Keratinocyte (primary cell): Measurements from ENCODE around the gene SH2D6. TPM values are rescaled to one million over a fixed set of nuclear protein-coding genes. Genes with fewer than 3 reads are reported as not detected.

Experiments used
- DNase-seq: peaks from one replicate; pipeline ENCODE4 v3.0.0-alpha.2; 2011; ENCODE audit warnings: low read depth, missing footprints, low spot score
- FAIRE-seq: peaks from 2 replicates; lab custom pipeline; 2011; peaks lifted over from hg19 to GRCh38; lab: Jason Lieb, UNC
- H2AFZ ChIP-seq: 2 replicates; pipeline ENCODE4 v1.6.0; 2012; ENCODE audit warnings: low read length, control low read depth, inconsistent platforms; ENCODE audit not compliant: control insufficient read depth
- H3K27ac ChIP-seq: 2 replicates; pipeline ENCODE4 v1.5.1; 2011; ENCODE audit warnings: low read length; ENCODE audit not compliant: control insufficient read depth, insufficient read depth
- H3K27me3 ChIP-seq: 3 replicates; pipeline ENCODE4 v1.6.0; 2011; ENCODE audit warnings: low read length; ENCODE audit not compliant: control insufficient read depth, insufficient read depth; ENCODE audit errors: extremely low read depth
- H3K36me3 ChIP-seq, 2 experiments: 2 replicates in 1 of 2; 3 replicates in 1 of 2; pipeline ENCODE4 v1.5.1; 2011; ENCODE audit warnings: low read length in 2 of 2, mild to moderate bottlenecking in 1 of 2; ENCODE audit not compliant: control insufficient read depth in 2 of 2, insufficient read depth in 2 of 2; ENCODE audit errors: extremely low read depth in 1 of 2
- H3K4me1 ChIP-seq: 3 replicates; pipeline ENCODE4 v1.5.1; 2011; ENCODE audit warnings: low read length; ENCODE audit not compliant: control insufficient read depth, insufficient read depth; ENCODE audit errors: extremely low read depth
- H3K4me2 ChIP-seq: 3 replicates; pipeline ENCODE4 v1.6.0; 2011; ENCODE audit warnings: low read depth, low read length; ENCODE audit not compliant: control insufficient read depth, insufficient read depth; ENCODE audit errors: extremely low read depth
- H3K4me3 ChIP-seq, 3 experiments: fragments of 200-600 bp in 1 of 3; sonication (generic) in 1 of 3; 2 replicates in 2 of 3; 3 replicates in 1 of 3; pipeline ENCODE4 v1.5.1; 2011 to 2016; ENCODE audit warnings: low read length in 3 of 3, mild to moderate bottlenecking in 3 of 3, control low read depth in 2 of 3, inconsistent platforms in 1 of 3, low read depth in 1 of 3, mixed read lengths in 1 of 3, mixed run types in 1 of 3, moderate library complexity in 1 of 3; ENCODE audit not compliant: control insufficient read depth in 2 of 3, insufficient read depth in 2 of 3; ENCODE audit errors: extremely low read depth in 1 of 3
- H3K79me2 ChIP-seq: 2 replicates; pipeline ENCODE4 v1.6.0; 2012; ENCODE audit warnings: low read length; ENCODE audit not compliant: control insufficient read depth, insufficient read depth
- H3K9ac ChIP-seq: 3 replicates; pipeline ENCODE4 v1.6.0; 2011; ENCODE audit warnings: low read length; ENCODE audit not compliant: control insufficient read depth, insufficient read depth; ENCODE audit errors: extremely low read depth
- H3K9me1 ChIP-seq: 3 replicates; pipeline ENCODE4 v1.6.0; 2011; ENCODE audit warnings: low read length; ENCODE audit not compliant: control insufficient read depth, insufficient read depth; ENCODE audit errors: extremely low read depth
- H3K9me3 ChIP-seq: 2 replicates; pipeline ENCODE4 v1.5.1; 2012; ENCODE audit warnings: low read depth, low read length; ENCODE audit not compliant: control insufficient read depth
- H4K20me1 ChIP-seq: 3 replicates; pipeline ENCODE4 v1.6.0; 2011; ENCODE audit warnings: low read length; ENCODE audit not compliant: control insufficient read depth, insufficient read depth; ENCODE audit errors: extremely low read depth
- CTCF ChIP-seq, 3 experiments: IDR thresholded peaks in 1 of 3; conservative IDR thresholded peaks in 1 of 3; optimal IDR thresholded peaks in 1 of 3; 2 replicates in 2 of 3; 3 replicates in 1 of 3; pipeline versions ENCODE3 to v1.5.1; 2011; ENCODE audit warnings: low read length in 3 of 3, mild to moderate bottlenecking in 3 of 3, moderate library complexity in 2 of 3, control low read depth in 1 of 3, inconsistent platforms in 1 of 3; ENCODE audit not compliant: insufficient read depth in 2 of 3; ENCODE audit errors: extremely low read depth in 1 of 3
- EZH2 ChIP-seq: IDR thresholded peaks from one replicate; pipeline ENCODE4 v1.6.1; 2012; ENCODE audit warnings: inconsistent platforms, mild to moderate bottlenecking, low read length, moderate library complexity
- dilution Hi-C: fragments of 300-500 bp; cut with MboI; formaldehyde crosslinking; loops from one replicate; pipeline ENCODE4 v1.7.0; 2020; ENCODE audit warnings: low sequenced_read_pairs; ENCODE audit not compliant: extremely low pct_ligation_motif_present
- polyA plus RNA-seq, 5 experiments: library from polyadenylated mRNA; depleted of rRNA in 3 of 5; stranded (reverse) in 3 of 5; stranded (forward) in 1 of 5; unstranded in 1 of 5; fragments of >200 nt; gene quantifications; 1 replicate in 1 of 5; 2 replicates in 3 of 5; 3 replicates in 1 of 5; pipeline versions ENCODE4 v1.2.1 to v1.2.3, GENCODE V29; 2011 to 2012; ENCODE audit warnings: missing spikeins in 2 of 5, low read depth in 1 of 5, low replicate concordance in 1 of 5

The SH2D6 gene
- polyA plus RNA-seq, 1 donor (not counting 4 experiments of a cell fraction or from before 2014, with no cell fraction given), result 0.10 TPM

DNA sequence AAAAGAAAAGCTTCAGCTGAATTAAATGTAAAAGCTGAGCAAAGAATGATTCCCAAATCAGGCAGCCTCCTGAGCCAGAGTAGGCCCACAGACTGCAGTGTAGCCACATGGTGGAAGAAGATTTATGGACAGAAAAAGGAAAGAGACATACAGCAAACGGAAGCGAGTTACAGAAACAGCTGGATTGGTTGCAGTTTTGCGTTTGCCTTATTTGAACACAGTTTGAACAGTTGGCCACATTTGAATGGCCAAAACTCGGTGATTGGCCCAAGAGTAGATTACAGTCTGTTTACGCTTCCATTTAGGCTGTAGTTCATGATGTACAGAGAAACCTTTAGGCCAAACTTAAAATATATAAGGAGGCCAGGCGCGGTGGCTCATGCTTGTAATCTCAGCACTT, 35.1 kb downstream of the SH2D6 start:
- DNase-seq (no peak), FAIRE-seq (no peak)

GRCh38 chr2:85455552-85456090, 37.1 kb downstream of the SH2D6 start:
- H3K27ac ChIP-seq, result no peak overlapping the region
- H4K20me1 ChIP-seq, result no peaks in the 10 kb centered on the region
- peaks cover 18% of the 10 kb centered on the region for H3K4me1 ChIP-seq
- TF ChIP-seq CTCF (optimal IDR thresholded peaks at IDR 0.05 in 1 of 3, IDR thresholded peaks at IDR 0.05 in 1 of 3, conservative IDR thresholded peaks at IDR 0.05 in 1 of 3; ENCODE audit: extremely low read depth in 1 of 3, insufficient read depth in 2 of 3, low read length in 3 of 3), result no peak
- no peak overlapping the region for H3K9ac ChIP-seq
- no peaks in the 10 kb centered on the region for H3K9me1 ChIP-seq
- DNase-seq (no peak), FAIRE-seq (no peak)
- no peaks in the 10 kb centered on the region for H3K27me3 ChIP-seq
- no peak overlapping the region for H3K4me2 ChIP-seq
- H3K79me2 ChIP-seq, result no peaks in the 10 kb centered on the region
- no peak overlapping the region for H2AFZ ChIP-seq
- no peaks in the 10 kb centered on the region for H3K9me3 ChIP-seq
- H3K36me3 ChIP-seq, result no peaks in the 10 kb centered on the region
- H3K4me3 ChIP-seq, result no peak overlapping the region
- dilution Hi-C loops, result no loop called here

More for the DNA sequence above, 35.1 kb downstream of the SH2D6 start:
- H3K9me1 ChIP-seq, result no peaks in the 10 kb centered on the region
- H3K4me1 ChIP-seq, result peaks cover 18% of the 10 kb centered on the region
- no peak overlapping the region for H3K4me3 ChIP-seq
- H3K27ac ChIP-seq, result no peak overlapping the region
- H3K79me2 ChIP-seq, result no peaks in the 10 kb centered on the region
- no peaks in the 10 kb centered on the region for H3K36me3 ChIP-seq
- TF ChIP-seq CTCF (optimal IDR thresholded peaks at IDR 0.05 in 1 of 3, IDR thresholded peaks at IDR 0.05 in 1 of 3, conservative IDR thresholded peaks at IDR 0.05 in 1 of 3; ENCODE audit: extremely low read depth in 1 of 3, insufficient read depth in 2 of 3, low read length in 3 of 3) (no peak), EZH2 (no peak)
- dilution Hi-C loops, result no loop called here
- H3K9ac ChIP-seq, result no peak overlapping the region
- H3K27me3 ChIP-seq, result no peaks in the 10 kb centered on the region
- H4K20me1 ChIP-seq, result no peaks in the 10 kb centered on the region
- no peaks in the 10 kb centered on the region for H3K9me3 ChIP-seq
- no peak overlapping the region for H2AFZ ChIP-seq
- H3K4me2 ChIP-seq, result no peak overlapping the region
